Osteoblast (primary cell): Measurements from ENCODE around the gene CLDN1. TPM values are rescaled to one million over a fixed set of nuclear protein-coding genes. Genes with fewer than 3 reads are reported as not detected.

Source experiments
- DNase-seq: peaks from one replicate; pipeline ENCODE4 v3.0.0; 2011; ENCODE audit warnings: low spot score, mixed read lengths; ENCODE audit not compliant: insufficient read length; ENCODE audit errors: missing footprints
- H2AFZ ChIP-seq: 2 replicates; pipeline ENCODE4 v1.6.0; 2011; ENCODE audit warnings: mild to moderate bottlenecking, low read length
- H3K27ac ChIP-seq: 2 replicates; pipeline ENCODE4 v1.5.1; 2011; ENCODE audit warnings: mild to moderate bottlenecking, low read depth, low read length, moderate library complexity
- H3K27me3 ChIP-seq: 2 replicates; pipeline ENCODE4 v1.6.0; 2012; ENCODE audit warnings: mild to moderate bottlenecking, control low read depth, inconsistent platforms, low read length, moderate library complexity; ENCODE audit not compliant: insufficient read depth
- H3K36me3 ChIP-seq: 2 replicates; pipeline ENCODE4 v1.5.1; 2011; ENCODE audit warnings: mild to moderate bottlenecking, low read length, control low read depth, moderate library complexity; ENCODE audit not compliant: insufficient read depth
- H3K4me1 ChIP-seq: 2 replicates; pipeline ENCODE4 v1.5.1; 2011; ENCODE audit warnings: mild to moderate bottlenecking, low read length, control low read depth, moderate library complexity; ENCODE audit not compliant: insufficient read depth
- H3K4me2 ChIP-seq: 2 replicates; pipeline ENCODE4 v1.6.0; 2011; ENCODE audit warnings: mild to moderate bottlenecking, low read length; ENCODE audit not compliant: insufficient read depth
- H3K4me3 ChIP-seq: fragments of 200-600 bp; sonication (generic); 3 replicates; pipeline ENCODE4 v1.5.1; 2012; ENCODE audit warnings: mild to moderate bottlenecking, low read length, inconsistent platforms; ENCODE audit not compliant: insufficient read depth
- H3K79me2 ChIP-seq: 2 replicates; pipeline ENCODE4 v1.6.0; 2012; ENCODE audit warnings: mild to moderate bottlenecking, low read length, control low read depth, inconsistent platforms; ENCODE audit not compliant: insufficient read depth
- H3K9me3 ChIP-seq: 2 replicates; pipeline ENCODE4 v1.5.1; 2011; ENCODE audit warnings: low read depth, low read length, control low read depth
- H4K20me1 ChIP-seq: 2 replicates; pipeline ENCODE4 v1.6.0; 2012; ENCODE audit warnings: mild to moderate bottlenecking, low read length, control low read depth; ENCODE audit not compliant: insufficient read depth
- CTCF ChIP-seq: IDR thresholded peaks from 2 replicates; pipeline ENCODE4 v1.5.1; 2011; ENCODE audit warnings: mild to moderate bottlenecking, low read depth, low read length, moderate library complexity; ENCODE audit errors: extremely low read depth
- total RNA-seq: library from RNA; depleted of rRNA; stranded (reverse); fragments of >200 nt; gene quantifications from 2 replicates; pipeline ENCODE4 v1.2.3, GENCODE V29; 2012

CLDN1 gene
- total RNA-seq, 1 donor: 1.1 TPM

- H3K27me3 ChIP-seq: no peaks in the 10 kb centered on the region
- H4K20me1 ChIP-seq: no peaks in the 10 kb centered on the region
- no peak overlapping the region for H3K4me3 ChIP-seq
- no peaks in the 10 kb centered on the region for H3K79me2 ChIP-seq
- no peak overlapping the region for H3K27ac ChIP-seq
- H3K4me2 ChIP-seq: no peak overlapping the region
- DNase-seq: no peak
- peaks cover 3% of the 10 kb centered on the region for H3K9me3 ChIP-seq
- H2AFZ ChIP-seq: no peak overlapping the region
- peaks cover 6% of the 10 kb centered on the region for H3K4me1 ChIP-seq
- H3K36me3 ChIP-seq: no peaks in the 10 kb centered on the region
- no peak for TF ChIP-seq CTCF
These were observed 30.2 kb downstream of the CLDN1 start for GRCh38 chr3:190291994-190292584.

- Histone ChIP-seq H3K4me2 (no peak overlapping the region), H2AFZ (no peak overlapping the region), H3K9me3 (peaks cover 3% of the 10 kb centered on the region), H3K36me3 (no peaks in the 10 kb centered on the region), H3K4me1 (peaks cover 6% of the 10 kb centered on the region), H3K79me2 (no peaks in the 10 kb centered on the region), H3K27ac (no peak overlapping the region), H3K27me3 (no peaks in the 10 kb centered on the region), H3K4me3 (no peak overlapping the region), H4K20me1 (no peaks in the 10 kb centered on the region)
- DNase-seq: no peak
- TF ChIP-seq CTCF: no peak
These were observed 32.3 kb downstream of the CLDN1 start for GRCh38 chr3:190289989-190290388.

GRCh38 chr3:190288836-190289235 lies 33.4 kb downstream of the CLDN1 start:
- no peaks in the 10 kb centered on the region for H3K27me3 ChIP-seq
- H3K4me3 ChIP-seq: no peak overlapping the region
- H3K4me2 ChIP-seq: no peak overlapping the region
- no peak overlapping the region for H3K27ac ChIP-seq
- H3K36me3 ChIP-seq: no peaks in the 10 kb centered on the region
- no peaks in the 10 kb centered on the region for H3K79me2 ChIP-seq
- DNase-seq: peak; percentile 59
- H4K20me1 ChIP-seq: no peaks in the 10 kb centered on the region
- peaks cover 6% of the 10 kb centered on the region for H3K4me1 ChIP-seq
- TF ChIP-seq CTCF: no peak
- no peak overlapping the region for H2AFZ ChIP-seq
- H3K9me3 ChIP-seq: peaks cover 3% of the 10 kb centered on the region

GRCh38 chr3:190286014-190286413 lies 36.2 kb downstream of the CLDN1 start:
- no peaks in the 10 kb centered on the region for H3K9me3 ChIP-seq
- H3K79me2 ChIP-seq: no peaks in the 10 kb centered on the region
- H3K36me3 ChIP-seq: no peaks in the 10 kb centered on the region
- no peak overlapping the region for H3K4me3 ChIP-seq
- TF ChIP-seq CTCF: no peak
- H2AFZ ChIP-seq: no peak overlapping the region
- H3K27me3 ChIP-seq: no peaks in the 10 kb centered on the region
- H3K4me1 ChIP-seq: peaks cover 6% of the 10 kb centered on the region
- no peak for DNase-seq
- H4K20me1 ChIP-seq: no peaks in the 10 kb centered on the region
- H3K4me2 ChIP-seq: no peak overlapping the region
- no peak overlapping the region for H3K27ac ChIP-seq
